GM12874 (cell line): ENCODE results near the gene DNPH1.

Experiments
- CTCF ChIP-seq: IDR thresholded peaks from 2 replicates; pipeline ENCODE4 v1.5.1; 2011; ENCODE audit warnings: low read depth, mild to moderate bottlenecking, control low read depth, low read length, moderate library complexity; ENCODE audit not compliant: insufficient read depth

The DNPH1 gene

DNA sequence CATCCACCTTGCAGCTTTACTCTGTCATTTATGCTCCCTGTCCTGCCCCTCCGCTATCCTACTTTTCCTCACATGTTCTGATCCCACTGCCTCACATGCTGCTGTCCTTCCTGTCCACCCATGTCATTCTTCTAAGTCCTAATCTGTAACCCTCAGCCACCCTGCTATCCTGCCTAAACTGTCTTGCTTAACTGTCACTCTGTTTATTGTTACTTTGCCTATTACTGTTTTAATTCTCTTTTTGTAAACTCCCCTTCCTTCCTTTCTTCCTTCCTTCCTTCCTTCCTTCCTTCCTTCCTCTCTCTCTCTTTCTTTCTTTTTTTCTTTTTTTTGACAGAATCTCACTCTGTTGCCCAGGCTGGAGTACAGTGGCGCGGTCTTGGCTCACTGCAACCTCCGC is 45.8 kb downstream of the DNPH1 start:
- no peak for TF ChIP-seq CTCF

GRCh38 chr6:43181942-43182860 is 47.1 kb downstream of the DNPH1 start, which contains the start of gene CUL9:
Gene CUL9, plus strand, starts transcription at chr6:43182196. Its CDS starts 2,115 bp downstream, at chr6:43184311.
- no peak for TF ChIP-seq CTCF

DNA sequence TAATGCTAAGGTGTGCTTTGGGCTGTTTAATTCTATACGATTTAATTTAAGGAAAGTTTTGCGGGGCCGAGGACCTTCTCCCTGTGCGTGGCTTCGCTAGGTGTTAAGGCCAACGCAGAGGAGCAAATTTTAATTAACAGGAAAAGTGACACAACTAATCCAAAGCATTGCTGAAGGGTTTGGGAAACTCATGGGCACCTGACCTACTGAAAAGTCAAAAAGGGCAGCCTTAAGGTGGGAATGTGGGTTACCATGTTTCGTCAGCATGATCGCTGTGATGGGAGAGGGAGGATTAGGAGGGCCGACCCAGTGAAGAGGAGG is 47.7 kb downstream of the DNPH1 start:
- no peak for TF ChIP-seq CTCF

DNA sequence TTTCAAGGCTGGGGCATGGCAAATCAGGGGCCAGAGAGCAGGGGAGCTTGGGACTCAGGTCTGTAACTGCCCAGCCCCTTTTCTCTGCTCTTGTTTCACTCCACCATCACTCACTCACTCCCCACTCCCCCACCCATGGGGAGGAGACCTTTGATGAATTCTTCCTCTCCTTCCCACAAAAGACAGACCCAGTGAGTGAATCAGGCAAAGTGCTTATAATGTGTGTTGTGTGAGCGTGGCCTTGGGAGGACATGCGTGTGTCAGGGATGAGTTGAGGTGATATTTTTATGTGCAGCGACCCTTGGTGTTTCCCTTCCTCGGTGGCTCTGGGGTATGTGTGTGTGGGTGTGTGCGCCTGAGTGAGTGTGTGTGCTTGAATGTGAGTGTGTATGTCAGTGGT is 48.3 kb downstream of the DNPH1 start:
- TF ChIP-seq CTCF = no peak

- no peak for TF ChIP-seq CTCF
These were observed 49.2 kb downstream of the DNPH1 start for GRCh38 chr6:43180058-43180457.

DNA sequence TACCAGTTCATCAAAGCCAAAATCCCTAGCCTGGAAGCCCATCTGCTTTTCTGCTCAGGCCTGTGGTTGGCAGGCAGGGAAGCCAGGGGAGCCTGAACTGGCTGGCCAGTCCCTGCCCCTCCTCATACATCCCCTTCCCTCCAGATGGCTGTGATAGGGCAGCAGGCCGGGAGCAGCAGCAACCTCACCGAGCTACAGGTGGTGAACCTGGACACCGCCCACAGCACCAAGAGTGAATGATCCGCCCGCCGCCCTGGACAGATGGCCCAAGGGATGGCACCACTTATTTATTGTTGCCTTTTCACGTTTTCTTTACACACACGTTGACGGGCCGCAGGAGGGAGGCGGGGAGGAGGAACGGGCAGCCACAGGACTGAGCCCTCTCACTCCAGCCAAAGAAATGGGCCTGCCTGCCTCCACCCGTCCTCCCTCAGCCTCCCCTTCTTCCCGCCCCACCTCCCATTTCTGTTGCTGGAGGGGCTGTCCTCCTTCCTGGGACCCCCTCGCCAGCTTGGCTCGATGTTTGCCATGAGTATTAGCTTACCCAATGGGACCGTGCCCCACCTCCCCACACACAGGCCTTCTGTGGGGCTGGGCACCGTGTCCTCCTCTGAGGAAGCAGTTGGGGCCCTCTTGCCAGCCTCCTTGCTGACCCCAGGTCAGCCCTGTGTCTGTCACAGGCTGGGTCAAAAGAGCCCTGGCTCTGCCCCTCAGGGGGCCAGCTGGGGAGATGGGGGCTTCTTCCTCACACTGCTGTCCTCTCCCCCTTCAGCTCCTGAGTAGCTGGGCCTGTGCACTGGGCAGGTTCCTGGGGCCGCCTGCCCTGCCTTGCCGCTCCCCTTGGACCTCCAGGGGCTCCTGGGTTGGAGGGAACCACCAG is 50.1 kb downstream of the DNPH1 start:
- no peak for TF ChIP-seq CTCF

DNA sequence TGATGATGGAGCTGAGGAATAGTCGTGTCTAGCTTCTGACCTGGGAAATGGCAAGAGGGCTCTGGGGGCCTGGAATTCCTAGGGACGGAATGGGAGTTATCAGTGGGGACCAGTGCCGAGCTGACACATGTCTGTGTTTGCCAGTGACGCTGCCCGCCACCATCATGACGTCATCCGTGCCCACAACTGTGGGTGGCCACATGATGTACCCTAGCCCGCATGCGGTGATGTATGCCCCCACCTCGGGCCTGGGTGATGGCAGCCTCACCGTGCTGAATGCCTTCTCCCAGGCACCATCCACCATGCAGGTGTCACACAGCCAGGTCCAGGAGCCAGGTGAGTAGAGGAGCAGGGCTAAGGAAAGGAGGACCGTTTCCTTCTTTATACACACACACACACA is 51.1 kb downstream of the DNPH1 start:
- no peak for TF ChIP-seq CTCF
